ENCODE measurements around the gene FBXL7. TPM values are rescaled to one million over a fixed set of nuclear protein-coding genes. Genes with fewer than 3 reads are reported as not detected.

Gene FBXL7
- total RNA-seq, 1 experiment from 2014 or later, result not detected

DNA sequence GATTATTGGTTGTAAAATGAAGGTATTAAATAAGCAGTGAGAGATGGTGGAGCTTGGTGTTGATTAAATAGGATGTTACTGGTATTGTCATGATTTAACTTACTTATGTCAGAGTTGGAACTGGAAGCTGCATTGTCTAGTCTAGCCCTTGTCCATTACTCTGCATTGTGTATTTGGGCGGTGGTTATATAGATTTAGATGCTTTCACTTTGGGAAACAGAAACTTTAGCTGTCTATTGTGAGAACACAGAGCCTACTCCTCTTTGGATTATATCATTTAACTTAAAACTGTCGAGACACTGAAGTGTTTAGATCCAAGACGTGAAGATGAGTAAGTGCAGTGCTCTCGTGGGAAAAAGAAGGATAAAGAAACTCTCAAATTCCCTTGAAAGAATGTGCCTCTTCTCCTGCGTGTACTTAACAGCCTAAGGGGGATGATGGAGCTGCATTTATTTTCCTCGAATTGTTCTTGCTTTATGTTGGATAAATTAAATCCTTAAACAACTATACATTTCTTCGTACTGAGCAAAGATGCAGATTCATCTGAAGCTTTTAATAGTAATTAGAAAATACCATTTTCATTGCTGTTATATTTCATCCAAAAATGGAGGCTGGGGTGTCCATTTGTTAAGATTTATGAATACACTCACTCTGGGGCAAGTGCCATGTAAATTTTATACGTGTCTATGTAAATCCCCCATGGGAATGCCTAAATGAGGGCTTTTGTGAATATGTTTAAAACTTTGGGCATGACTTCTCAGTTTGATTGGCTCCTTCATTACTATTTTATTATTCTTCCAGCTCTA lies 21.6 kb downstream of the FBXL7 start:
- Histone ChIP-seq H3K4me1 (ENCODE audit: control insufficient read depth, insufficient read depth, low read length) (no peaks in the 10 kb centered on the region), H3K27me3 (ENCODE audit: control insufficient read depth, insufficient read depth, low read length) (peaks cover 2% of the 10 kb centered on the region; the same call in 1 of the 2 replicates), H3K27ac (ENCODE audit: low read length) (no peak overlapping the region), H3K36me3 (ENCODE audit: control insufficient read depth, insufficient read depth, low read length) (no peaks in the 10 kb centered on the region), H3K9me3 (ENCODE audit: control insufficient read depth, insufficient read depth, low read depth, low read length) (no peaks in the 10 kb centered on the region), H3K4me3 (ENCODE audit: low read depth in 2 of 2, low read length in 2 of 2) (no peak overlapping the region)
- CTCF ChIA-PET, result no interaction called here
- DNase-seq (ENCODE audit: low read depth, low spot score) (no peak), ATAC-seq (no peak)
- TF ChIP-seq TCF7L2 (IDR thresholded peaks at IDR 0.05; ENCODE audit: low read depth, low read length) (no peak), REST (IDR thresholded peaks at IDR 0.05; ENCODE audit: insufficient read depth in 1 of 2, low read depth in 2 of 2, low read length in 1 of 2) (no peak), POLR2AphosphoS5 (IDR thresholded peaks at IDR 0.05; ENCODE audit: low read depth, low read length) (no peak), SIN3A (IDR thresholded peaks at IDR 0.05; ENCODE audit: borderline replicate concordance, insufficient read depth, low read depth, low read length) (no peak)
- TF ChIP-seq, protein P1, sequence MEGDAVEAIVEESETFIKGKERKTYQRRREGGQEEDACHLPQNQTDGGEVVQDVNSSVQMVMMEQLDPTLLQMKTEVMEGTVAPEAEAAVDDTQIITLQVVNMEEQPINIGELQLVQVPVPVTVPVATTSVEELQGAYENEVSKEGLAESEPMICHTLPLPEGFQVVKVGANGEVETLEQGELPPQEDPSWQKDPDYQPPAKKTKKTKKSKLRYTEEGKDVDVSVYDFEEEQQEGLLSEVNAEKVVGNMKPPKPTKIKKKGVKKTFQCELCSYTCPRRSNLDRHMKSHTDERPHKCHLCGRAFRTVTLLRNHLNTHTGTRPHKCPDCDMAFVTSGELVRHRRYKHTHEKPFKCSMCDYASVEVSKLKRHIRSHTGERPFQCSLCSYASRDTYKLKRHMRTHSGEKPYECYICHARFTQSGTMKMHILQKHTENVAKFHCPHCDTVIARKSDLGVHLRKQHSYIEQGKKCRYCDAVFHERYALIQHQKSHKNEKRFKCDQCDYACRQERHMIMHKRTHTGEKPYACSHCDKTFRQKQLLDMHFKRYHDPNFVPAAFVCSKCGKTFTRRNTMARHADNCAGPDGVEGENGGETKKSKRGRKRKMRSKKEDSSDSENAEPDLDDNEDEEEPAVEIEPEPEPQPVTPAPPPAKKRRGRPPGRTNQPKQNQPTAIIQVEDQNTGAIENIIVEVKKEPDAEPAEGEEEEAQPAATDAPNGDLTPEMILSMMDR (IDR thresholded peaks at IDR 0.05), result no peak
- BruUV-seq (replicated peaks), result no TSS peak
- intact Hi-C loops (cut with micrococcal nuclease; ENCODE audit: unreplicated experiment) (no loop called here), in situ Hi-C loops (cut with HindIII; ENCODE audit: low pct_unique_long_range_greater_than_20kb, low sequenced_read_pairs) (no loop called here)
- POLR2A ChIA-PET, result no interaction called here

- DNase-seq (ENCODE audit: low read depth, low spot score) (no peak), ATAC-seq (no peak)
- in situ Hi-C loops (cut with HindIII; ENCODE audit: low pct_unique_long_range_greater_than_20kb, low sequenced_read_pairs) (no loop called here), intact Hi-C loops (cut with micrococcal nuclease; ENCODE audit: unreplicated experiment) (no loop called here)
- Histone ChIP-seq H3K4me3 (ENCODE audit: low read depth in 2 of 2, low read length in 2 of 2) (no peak overlapping the region), H3K36me3 (ENCODE audit: control insufficient read depth, insufficient read depth, low read length) (no peaks in the 10 kb centered on the region), H3K27ac (ENCODE audit: low read length) (no peak overlapping the region), H3K4me1 (ENCODE audit: control insufficient read depth, insufficient read depth, low read length) (no peaks in the 10 kb centered on the region), H3K9me3 (ENCODE audit: control insufficient read depth, insufficient read depth, low read depth, low read length) (no peaks in the 10 kb centered on the region), H3K27me3 (ENCODE audit: control insufficient read depth, insufficient read depth, low read length) (peaks cover 2% of the 10 kb centered on the region; the same call in 1 of the 2 replicates)
- POLR2A ChIA-PET, result no interaction called here
- CTCF ChIA-PET, result no interaction called here
- no peak for TF ChIP-seq TCF7L2 (IDR thresholded peaks at IDR 0.05; ENCODE audit: low read depth, low read length)
- TF ChIP-seq REST (IDR thresholded peaks at IDR 0.05; ENCODE audit: insufficient read depth in 1 of 2, low read depth in 2 of 2, low read length in 1 of 2), result no peak
- TF ChIP-seq, protein P1 (IDR thresholded peaks at IDR 0.05), result no peak
- TF ChIP-seq SIN3A (IDR thresholded peaks at IDR 0.05; ENCODE audit: borderline replicate concordance, insufficient read depth, low read depth, low read length), result no peak
- no peak for TF ChIP-seq POLR2AphosphoS5 (IDR thresholded peaks at IDR 0.05; ENCODE audit: low read depth, low read length)
- no TSS peak for BruUV-seq (replicated peaks)
Measured at GRCh38 chr5:15522187-15522520, 22.2 kb downstream of the FBXL7 start.

All from Panc1 (cell line).